HFF-Myc (cell line): ENCODE data around the gene ZBTB43.

ENCODE experiments used
- DNase-seq: peaks from one replicate; pipeline ENCODE4 v3.0.0-alpha.2; 2011; ENCODE audit warnings: low read depth; ENCODE audit errors: extremely low read depth
- H3K4me3 ChIP-seq: replicated peaks from 2 replicates; pipeline ENCODE4 v1.5.1; 2011; ENCODE audit warnings: low read depth, mild to moderate bottlenecking, control low read depth, low read length
- CTCF ChIP-seq: IDR thresholded peaks from 2 replicates; pipeline ENCODE4 v1.5.1; 2012; ENCODE audit warnings: mild to moderate bottlenecking, low read depth, low read length, control low read depth; ENCODE audit errors: missing control alignments

ZBTB43 gene

GRCh38 chr9:126804696-126805553 is at the start of gene ZBTB43:
Gene ZBTB43, plus strand, starts transcription at chr9:126805040. Its CDS starts 27,470 bp downstream, at chr9:126832510.
- TF ChIP-seq CTCF, result no peak
- peak; percentile 85 for DNase-seq
- H3K4me3 ChIP-seq, result peak within 1 kb of the TSS; percentile 83

GRCh38 chr9:126755317-126755875 is 49.4 kb upstream of the ZBTB43 start:
- no peak overlapping the region for H3K4me3 ChIP-seq
- TF ChIP-seq CTCF, result no peak
- no peak for DNase-seq

DNA sequence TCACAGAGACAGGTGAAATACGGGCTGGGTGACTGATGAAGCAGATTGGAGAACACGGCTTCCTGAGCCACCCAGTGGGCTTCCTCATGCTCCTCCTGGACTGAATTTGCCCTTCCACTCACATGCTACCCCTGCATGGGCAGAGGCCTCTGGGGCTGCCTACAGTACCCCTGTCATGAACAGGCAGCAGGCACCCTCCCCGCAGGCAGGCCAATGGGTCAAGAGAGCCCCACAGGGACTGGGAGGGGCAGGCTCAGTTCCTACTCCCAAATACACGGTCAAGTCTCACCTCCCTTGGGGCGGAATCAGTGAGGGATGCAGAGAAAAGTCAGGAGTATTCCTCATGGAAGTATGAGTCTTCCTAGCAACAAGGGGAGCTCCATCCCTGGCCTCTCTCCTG is 48.6 kb upstream of the ZBTB43 start:
- TF ChIP-seq CTCF, result no peak
- H3K4me3 ChIP-seq, result no peak overlapping the region
- no peak for DNase-seq

GRCh38 chr9:126756876-126757415 is 47.9 kb upstream of the ZBTB43 start:
- no peak for TF ChIP-seq CTCF
- no peak for DNase-seq
- H3K4me3 ChIP-seq, result no peak overlapping the region

- TF ChIP-seq CTCF, result no peak
- H3K4me3 ChIP-seq, result no peak overlapping the region
- no peak for DNase-seq
Observed at GRCh38 chr9:126758916-126759585, 45.8 kb upstream of the ZBTB43 start.

DNA sequence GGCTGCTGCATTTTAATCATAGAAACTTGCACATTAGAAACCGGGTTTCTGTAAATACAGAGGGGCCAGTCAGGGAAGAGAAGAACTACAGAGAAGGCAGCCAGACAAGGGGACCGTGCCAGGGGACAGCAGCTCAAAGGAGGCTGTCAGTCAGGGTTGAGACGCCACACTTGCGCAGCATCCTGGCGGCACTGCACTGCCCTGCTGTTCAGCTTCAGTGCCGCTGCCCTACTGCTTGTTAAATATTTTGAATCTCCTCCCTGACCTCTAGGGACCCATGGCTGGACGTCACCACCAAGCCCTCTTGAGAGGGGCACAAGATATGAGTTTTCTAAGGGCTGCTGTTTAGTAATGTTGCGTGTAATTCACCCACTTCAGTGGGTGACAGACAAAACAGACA is 43.6 kb upstream of the ZBTB43 start:
- no peak for TF ChIP-seq CTCF
- H3K4me3 ChIP-seq, result no peak overlapping the region
- no peak for DNase-seq
